HL-60/S4 (cell line): Measurements from ENCODE around the gene MAP1LC3C.
"Not testable (repeated sequence)": the region's sequence is repeated elsewhere in the genome, so short reads cannot be mapped to it uniquely, and the experiment has no call there.

ENCODE experiments used
- in situ Hi-C: fragments of 300-500 bp; cut with MboI; formaldehyde crosslinking; loops from 2 replicates; pipeline ENCODE4 v1.14.3; 2022; ENCODE audit warnings: low sequenced_read_pairs

MAP1LC3C gene

DNA sequence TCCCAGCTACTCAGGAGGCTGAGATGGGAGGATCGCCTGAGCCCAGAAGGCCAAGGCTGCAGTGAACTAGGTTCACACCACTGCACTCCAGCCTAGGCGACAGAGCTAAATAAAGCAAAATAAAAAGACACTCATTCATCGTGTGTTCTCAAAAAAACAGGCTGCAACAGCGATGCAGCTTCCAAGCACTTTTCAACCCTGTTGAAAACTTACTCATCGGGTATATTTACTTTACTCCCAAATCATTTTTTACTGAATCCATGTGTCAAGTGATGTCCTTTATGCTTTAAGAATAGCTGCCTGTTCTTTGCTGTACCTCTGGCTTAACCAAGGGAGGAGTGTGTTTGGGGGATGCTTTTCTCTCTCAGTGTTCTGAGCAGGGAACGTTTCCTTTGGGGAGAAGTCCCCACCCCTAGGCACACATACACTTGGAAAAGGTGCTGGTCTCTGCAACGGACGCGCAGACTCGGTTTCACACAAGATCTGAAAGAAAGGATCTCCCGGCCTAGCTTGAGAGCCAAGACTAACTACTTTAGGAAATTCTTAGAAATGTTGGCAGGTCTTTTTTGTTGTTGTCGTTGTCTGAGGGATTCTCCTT lies 1.4 kb downstream of the MAP1LC3C start:
- in situ Hi-C loops = no loop called here

DNA sequence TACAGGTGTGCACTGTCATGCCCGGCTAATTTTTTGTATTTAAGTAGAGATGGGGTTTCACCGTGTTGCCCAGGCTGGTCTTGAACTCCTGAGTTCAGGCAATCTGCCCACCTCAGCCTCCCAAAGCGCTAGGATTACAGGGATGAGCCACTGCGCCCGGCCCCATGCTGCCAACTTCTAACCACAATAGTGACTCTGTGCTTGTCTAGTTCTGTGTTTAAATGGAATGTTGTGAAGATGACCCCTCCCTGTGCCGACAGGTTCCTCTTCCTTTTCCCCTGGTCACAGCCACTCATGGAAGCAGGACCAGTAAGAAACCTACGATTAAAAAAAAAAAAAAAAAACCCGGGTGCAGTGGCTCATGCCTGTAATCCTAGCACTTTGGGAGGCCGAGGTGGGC lies 4.7 kb downstream of the MAP1LC3C start:
- in situ Hi-C loops = no loop called here

DNA sequence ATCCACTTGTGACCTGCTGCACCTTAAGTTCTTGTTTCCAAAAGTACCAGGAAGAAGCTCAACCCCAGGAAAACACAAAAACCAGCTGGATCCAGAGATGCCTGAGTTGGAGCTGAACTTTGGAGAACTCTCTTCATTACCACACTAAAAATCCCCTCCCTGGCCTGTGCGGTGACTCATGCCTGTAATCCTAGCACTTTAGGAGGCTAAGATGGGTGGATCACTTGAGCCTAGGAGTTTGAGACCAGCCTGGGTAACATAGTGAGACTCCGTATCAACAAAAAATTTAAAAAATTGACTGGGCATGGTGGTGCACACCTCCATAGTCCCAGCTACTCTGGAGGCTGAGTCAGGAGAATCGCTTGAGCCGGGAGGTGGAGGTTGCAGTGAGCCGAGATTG lies 6.2 kb downstream of the MAP1LC3C start:
- in situ Hi-C loops = no loop called here

DNA sequence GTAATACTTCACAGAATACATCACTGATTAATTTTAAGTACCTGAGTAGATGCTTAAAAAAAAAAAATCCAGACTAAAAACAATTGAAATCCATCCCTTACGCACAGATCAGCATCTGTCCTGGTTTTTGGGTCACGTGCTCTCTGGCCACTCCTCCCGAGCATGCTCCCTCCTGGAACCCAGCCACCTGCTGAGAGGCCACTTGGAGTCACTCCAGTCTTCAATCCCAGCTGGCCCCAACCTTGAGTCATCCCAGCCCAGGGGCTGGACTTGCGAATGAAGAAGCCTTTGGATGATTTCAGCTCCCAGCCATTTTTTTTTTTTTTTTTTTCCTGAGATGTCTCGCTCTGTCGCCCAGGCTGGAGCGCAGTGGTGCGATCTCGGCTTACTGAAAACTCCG lies 8.9 kb downstream of the MAP1LC3C start:
- in situ Hi-C loops = no loop called here

DNA sequence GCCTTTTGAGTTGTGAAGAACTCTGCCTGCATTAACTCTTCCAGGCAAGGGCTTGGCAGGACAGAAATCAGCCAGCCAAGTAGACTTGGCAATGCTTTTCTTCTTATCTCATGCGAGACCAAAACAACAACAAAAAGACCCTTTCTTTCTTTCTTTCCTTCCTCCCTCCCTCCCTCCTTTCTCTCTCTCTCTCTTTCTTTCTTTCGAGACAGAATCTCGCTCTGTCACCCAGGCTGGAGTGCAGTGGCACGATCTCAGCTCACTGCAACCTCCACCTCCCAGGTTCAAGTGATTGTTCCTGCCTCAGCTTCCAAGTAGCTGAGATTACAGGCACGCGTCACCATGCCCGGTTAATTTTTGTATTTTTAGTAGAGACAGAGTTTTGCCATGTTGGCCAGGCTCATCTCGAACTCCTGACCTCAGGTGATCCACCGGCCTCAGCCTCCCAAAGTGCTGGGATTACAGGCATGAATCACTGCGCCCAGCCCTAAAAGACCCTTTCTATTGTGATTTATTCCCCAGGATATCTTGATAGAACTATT lies 10.4 kb downstream of the MAP1LC3C start:
- in situ Hi-C loops = not testable (repeated sequence)

DNA sequence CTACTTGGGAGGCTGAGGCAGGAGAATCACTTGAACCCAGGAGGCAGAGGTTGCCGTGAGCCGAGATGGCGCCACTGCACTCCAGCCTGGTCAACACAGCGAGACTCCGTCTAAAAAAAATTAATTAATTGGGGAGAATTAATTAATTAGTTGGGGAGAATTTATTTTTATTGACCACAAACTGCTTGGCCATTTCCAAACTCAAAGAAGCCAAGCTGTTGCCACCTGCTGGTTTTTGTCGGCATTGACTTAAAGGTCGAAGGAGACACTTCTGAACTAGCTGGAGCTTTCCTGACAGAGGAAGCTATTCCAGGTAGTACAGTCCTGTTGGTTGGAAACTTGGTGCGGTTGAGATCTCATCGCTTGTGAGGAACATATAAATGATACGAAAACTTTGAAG lies 13.1 kb downstream of the MAP1LC3C start:
- in situ Hi-C loops = no loop called here

DNA sequence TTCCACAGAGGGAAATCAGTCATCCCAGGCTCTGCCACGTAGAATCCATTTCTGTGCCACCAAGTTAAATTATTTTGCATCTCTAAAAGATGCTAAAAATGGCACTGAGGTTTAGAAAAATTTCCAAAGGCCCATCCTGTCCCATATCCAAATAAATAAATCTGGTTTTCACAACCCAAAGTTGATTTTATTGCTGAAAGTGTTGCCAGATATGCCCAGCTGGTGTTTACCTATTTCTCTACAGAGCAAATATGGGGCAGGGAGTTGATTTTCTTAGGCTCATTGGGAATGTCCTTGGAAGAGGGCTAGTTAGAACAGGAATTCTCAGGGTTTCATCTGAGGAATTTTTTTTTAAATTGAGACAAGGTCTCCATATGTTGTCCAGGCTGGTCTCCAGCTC lies 19.0 kb downstream of the MAP1LC3C start:
- in situ Hi-C loops = no loop called here

DNA sequence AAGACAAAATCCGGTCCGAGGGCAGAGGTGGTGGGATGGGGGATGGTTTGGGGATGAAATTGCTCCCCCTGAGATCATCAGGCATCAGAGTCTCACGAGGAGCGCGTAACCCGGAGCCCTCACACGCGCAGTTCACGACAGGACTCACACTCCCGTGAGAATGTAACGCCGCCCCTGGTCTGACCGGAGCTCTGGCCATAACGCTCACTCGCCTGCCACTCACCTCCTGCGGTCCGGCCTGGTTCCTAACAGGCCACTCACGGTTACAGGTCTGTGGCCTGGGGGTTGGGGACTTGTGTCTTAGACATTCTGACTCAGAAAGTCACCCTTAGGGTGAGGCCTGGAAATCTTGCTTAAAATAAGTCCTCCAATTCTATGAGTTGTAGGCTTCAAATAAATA lies 19.8 kb downstream of the MAP1LC3C start:
- in situ Hi-C loops = no loop called here

DNA sequence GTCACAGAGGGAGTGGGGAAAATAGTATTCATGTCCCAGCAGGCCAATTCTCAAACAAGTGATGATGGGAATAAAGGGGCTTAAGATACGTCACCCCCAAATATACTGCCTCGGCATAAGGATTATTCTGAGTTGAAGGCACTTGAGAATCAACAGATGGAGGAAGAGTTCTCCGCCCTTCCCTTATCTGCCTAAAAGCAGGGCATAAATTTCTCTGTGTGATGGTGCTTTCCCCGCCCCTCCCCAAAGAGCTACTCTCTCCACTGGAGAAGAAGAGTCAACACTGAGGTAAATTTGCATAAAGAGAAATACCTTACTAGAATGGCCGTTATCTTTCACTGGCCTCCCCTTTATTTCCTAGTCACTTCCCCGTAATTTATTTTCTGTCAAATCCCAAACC lies 22.7 kb downstream of the MAP1LC3C start:
- in situ Hi-C loops = no loop called here

DNA sequence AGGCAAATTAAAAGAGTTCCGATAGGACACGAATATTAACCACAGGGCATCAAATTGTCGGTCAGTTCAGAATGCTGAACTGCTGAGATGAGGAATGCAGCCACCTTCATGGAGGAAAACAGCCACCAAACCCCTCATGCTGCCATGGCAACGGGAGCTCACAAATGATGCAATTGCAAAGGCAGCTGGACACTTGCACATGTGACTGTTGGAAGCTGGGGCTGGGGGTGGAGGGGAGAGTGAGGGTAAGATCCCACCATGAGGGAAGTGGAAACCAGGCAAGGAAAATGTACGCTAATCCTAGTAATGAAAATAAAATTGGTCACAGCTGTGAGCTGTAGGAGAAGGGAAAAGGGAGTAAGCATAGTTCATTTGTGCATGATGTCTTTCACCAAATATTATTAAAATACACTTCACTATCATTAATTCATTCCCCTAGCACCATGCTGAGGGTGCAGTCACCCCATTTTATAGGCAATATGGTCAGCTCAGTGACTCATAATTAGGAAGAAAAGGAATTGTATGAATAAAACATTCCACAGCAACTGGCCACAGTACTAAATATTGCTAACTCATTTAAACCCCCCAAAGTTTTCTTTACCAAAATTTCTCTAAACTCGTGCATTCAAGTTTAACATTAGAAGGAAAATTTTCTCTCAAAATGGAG lies 26.1 kb downstream of the MAP1LC3C start:
- in situ Hi-C loops = no loop called here

DNA sequence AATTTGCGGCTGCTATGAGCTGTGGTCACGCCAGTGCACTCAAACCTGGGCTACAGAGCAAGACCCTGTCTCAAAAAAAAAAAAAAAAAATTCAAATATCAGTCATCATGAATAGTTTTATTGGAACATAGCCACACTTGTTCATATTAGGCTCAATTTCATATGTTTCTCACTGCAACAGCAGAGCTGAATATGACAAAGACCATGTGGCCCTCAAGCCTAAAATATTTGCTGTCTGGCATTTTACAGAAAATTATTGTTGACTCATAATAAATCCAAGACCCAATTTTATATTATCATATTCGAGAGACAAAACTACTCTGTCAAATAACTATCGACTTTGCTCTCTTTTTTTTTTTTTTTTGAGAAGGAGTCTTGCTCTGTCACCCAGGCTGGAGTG lies 30.3 kb downstream of the MAP1LC3C start:
- in situ Hi-C loops = no loop called here

DNA sequence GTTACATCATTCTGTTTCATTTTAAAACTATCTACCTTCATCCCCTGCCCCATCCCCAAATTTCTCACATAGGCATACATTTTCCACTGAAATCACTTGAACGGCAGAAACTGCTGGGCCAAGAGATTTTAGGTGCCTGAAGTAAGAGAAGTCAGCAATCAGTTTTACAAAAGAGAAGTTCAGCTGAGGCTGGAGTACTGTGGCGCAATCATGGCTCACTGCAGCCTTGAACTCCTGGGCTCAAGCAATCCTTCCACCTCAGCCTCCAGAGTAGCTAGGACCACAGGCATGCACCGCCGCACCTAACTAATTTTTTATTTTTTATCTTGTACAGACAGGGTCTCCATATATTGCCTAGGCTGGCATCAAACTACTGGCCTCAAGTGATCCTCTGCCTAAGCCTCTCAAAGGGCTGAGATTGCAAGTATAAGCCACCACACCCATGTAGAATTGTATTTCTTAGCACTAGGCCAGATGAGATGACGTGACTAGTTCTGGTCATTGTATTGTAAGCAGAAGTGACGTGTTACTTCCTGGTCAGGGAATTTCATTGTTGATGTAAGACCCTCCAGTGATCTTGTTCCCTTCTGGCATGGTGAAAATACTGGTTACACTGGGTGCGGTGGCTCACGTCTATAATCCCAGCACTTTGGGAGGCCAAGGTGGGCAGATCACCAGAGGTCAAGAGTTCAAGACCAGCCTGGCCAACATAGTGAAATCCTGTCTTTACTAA lies 34.2 kb downstream of the MAP1LC3C start:
- in situ Hi-C loops = no loop called here

DNA sequence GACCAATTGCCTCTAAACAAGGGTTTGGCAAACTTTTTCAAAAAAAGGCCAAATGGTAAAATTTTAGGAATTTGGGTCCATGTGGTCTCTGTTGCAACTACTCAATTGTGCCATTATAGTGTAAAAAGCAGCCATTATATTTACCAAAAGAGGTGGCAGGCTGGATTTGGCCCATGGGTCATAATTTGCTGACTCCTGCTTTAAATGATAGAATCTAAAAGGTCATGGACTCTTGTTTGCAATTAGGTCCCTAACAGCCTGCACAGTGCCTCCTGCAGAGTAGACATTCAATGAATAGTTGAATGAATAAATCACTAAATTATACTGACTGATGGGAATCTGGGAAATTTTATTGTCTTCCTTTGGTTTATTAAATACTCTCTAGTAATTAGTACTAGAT lies 35.2 kb downstream of the MAP1LC3C start:
- in situ Hi-C loops = no loop called here

DNA sequence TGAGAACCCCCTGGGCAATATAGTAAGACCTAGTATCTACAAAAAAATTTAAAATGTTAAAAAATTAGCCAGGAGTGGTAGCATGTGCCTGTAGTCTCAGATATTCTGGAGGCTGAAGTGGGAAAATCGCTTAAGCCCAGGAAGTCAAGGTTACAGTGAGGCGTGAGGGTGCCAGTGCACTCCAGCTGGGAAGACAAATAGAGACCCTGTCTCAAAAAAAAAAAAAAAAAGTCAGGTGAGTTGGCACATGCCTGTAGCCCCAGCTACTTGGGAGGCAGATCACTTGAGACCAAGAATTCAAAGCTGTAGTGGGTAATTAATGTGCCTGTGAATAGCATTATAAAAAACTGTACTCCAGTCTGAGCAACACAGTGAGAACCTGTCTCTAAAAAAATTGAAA lies 36.7 kb downstream of the MAP1LC3C start:
- in situ Hi-C loops = no loop called here

DNA sequence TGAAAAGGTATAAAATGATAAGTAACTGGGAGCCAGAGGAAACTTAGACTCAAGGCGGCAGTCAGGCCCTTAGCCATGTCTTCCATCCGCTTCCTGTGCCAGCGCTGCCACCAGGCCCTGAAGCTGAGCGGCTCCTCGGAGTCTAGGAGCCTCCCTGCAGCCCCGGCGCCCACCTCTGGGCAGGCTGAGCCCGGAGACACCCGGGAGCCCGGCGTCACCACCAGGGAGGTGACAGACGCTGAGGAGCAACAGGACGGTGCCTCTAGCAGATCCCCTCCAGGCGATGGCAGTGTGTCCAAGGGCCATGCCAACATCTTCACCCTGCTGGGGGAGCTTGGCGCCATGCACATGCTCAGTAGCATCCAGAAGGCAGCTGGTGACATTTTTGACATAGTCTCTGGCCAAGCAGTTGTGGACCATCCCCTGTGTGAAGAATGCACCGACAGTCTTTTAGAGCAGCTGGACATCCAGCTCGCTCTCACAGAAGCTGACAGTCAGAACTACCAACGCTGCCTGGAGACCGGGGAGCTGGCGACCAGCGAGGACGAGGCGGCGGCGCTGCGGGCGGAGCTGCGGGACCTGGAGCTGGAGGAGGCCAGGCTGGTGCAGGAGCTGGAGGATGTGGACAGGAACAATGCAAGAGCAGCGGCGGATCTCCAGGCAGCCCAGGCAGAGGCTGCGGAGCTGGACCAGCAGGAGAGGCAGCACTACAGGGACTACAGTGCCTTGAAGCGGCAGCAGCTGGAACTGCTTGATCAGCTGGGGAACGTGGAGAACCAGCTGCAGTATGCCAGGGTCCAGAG lies 41.0 kb downstream of the MAP1LC3C start, which contains the start of gene BECN2:
Gene BECN2 (plus strand): TSS at position 76 of the 803 bp plus-strand sequence. CDS start 0 bp downstream, at position 76.
- in situ Hi-C loops = no loop called here

DNA sequence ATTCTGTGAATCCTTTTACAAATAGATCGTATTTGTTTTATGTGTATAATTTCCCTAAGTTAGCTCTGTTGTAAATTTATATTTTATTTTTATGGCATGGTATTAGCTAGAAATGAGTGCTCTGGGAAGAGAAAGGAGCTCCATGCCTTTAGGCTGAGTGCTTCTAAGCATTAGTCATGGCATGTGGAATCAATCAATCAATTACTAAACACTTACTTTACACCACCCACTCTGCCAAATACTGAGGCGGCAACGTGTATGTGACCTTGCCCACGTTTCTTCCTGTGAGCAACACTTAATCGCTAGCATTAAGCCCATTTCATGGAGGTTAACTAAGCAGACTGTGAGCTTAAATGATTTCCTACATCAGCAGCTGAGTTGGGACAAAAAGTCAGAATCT lies 48.5 kb downstream of the MAP1LC3C start:
- in situ Hi-C loops = no loop called here

DNA sequence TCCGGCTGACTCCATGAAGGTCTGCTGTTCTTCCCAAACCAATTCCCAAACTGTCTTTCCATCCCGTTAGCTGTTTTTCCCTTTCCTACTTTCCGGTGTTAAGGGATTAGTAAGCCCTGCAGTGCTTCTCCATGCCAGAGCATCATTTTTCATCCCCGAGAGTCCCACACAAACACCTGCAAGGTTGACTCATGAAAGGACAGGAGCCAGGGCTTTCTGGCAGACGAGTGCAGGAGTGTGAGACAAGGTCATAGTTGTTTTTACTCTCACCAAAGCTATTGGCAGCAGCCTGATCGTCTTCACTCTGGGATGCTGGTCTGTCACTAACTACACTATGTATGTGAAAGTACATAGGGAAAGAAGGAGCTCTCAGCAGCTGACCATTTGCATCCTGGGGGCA lies 51.5 kb downstream of the MAP1LC3C start:
- in situ Hi-C loops = no loop called here
